Mesenteric fat pad (tissue), 1 donor: ENCODE results near the gene STARD13. TPM values are rescaled to one million over a fixed set of nuclear protein-coding genes. Genes with fewer than 3 reads are reported as not detected.

ENCODE experiments used
- DNase-seq: peaks from one replicate; pipeline ENCODE4 v3.0.0-alpha.2; 2020; ENCODE audit warnings: low spot score
- total RNA-seq: library from RNA; stranded (reverse); fragmentation: NEBNext Ultra II Directional; extraction: Animal tissue kit (Norgen Biotek cat#: 25700); gene quantifications from one replicate; pipeline ENCODE4 v1.2.1, GENCODE V29; 2021
- donor health status: DM: yes; HTN: yes; CAD: no.

The STARD13 gene
- total RNA-seq, 1 donor from 2014 or later: 59.2 TPM

DNA sequence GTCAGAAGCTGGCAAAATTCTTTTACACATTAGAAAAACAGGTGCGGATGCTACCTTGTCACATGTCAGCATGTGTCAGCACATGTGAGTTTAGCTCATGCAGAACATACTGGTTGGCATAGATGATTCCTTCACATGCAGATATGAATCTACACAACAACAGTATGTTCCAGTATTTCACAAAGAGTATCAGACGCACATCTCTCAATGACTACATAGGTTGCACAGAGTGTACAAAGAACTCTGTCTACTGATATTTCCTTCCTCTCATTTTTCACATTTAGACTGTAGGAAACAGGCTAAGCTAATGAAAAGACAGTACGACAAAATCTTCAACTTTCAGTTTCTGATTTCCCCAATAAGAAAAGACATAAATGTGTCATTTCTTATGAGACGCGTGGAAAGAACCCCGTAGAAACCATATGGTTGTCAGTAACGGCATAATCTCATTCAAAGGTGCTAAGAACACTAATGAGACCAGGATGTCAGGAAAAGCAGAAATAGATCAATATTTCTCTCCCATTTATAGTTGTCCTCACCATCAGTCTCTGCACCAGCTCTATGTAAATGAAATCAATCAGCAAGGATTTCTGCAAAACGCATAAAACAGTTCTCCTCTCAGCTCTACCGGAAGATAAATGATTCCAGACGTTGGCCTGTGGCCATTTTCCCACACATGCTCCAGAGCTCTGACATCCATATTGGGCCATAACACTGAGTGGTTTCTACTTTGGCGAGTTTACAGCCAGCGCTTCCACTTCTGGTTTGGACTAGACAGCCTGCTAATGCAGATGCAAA is 81.2 kb downstream of the STARD13 start:
- no peak for DNase-seq

- DNase-seq: no peak
Measured at GRCh38 chr13:33202644-33203169, 82.8 kb downstream of the STARD13 start.

DNA sequence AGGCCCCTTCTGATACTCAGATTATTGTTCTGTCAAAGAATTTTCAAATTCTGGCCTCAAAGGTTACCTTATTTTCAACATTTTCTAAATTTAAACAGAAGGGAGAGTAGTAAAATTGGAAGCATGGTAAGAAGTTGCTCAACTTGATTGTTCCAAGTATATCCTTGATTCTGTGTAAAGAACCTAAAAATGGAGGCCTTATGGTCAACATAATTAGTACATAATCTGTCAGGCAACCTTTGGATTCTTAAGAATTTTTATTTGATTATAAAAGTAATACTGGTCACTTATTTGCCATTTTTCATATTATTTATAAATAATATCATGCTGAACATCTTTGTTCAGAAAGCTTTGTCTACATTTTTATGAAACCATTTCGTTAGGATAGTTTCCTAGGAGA is 83.9 kb downstream of the STARD13 start:
- DNase-seq: no peak

GRCh38 chr13:33199289-33199850 is 86.2 kb downstream of the STARD13 start:
- no peak for DNase-seq

DNA sequence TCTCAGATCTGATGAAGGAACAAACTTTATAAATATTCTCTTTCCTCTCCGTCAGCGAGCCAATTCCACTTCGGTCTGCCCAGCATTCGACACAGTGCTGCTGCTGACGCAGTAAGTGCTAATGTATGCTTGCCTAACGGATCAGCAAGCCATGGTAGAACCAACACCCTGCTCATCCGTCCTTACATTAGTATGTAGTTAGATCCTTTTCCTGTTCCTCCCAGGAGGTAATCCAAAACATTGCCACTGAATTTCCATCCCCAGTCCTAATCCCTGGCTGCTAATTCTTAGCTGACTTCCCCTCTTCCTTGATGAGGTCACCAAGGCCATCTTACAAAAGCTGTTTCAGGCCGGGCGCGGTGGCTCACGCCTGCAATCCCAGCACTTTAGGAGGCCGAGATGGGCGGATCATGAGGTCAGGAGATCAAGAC is 88.0 kb downstream of the STARD13 start:
- DNase-seq: no peak

- no peak for DNase-seq
Measured at GRCh38 chr13:33196767-33197166, 88.8 kb downstream of the STARD13 start.

- DNase-seq: no peak
Measured at GRCh38 chr13:33195693-33196464, 89.7 kb downstream of the STARD13 start.

- no peak for DNase-seq
Measured at GRCh38 chr13:33194820-33195692, 90.5 kb downstream of the STARD13 start.

- no peak for DNase-seq
Measured at GRCh38 chr13:33193428-33193974, 92.1 kb downstream of the STARD13 start.

- no peak for DNase-seq
Measured at GRCh38 chr13:33191425-33192210, 93.9 kb downstream of the STARD13 start.

DNA sequence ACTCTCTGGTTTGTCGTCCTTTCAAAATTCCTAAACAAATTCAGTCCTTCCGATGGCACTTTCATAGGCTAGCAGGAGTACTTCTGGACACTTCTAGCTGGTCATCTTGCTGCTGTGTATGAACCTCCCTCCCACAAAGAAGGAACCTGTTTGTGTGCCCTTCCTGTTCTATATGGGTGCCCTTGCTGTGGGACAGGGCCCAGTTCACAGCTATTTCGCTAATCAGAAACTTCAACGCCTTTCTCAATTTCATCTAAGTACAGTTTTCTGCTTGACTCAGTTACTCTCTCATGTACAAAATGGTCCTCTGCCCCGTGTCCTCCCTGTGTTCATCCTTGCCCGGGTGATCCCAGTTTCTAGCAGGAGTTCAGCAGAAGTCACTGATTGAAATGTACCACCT is 96.1 kb downstream of the STARD13 start:
- no peak for DNase-seq

DNA sequence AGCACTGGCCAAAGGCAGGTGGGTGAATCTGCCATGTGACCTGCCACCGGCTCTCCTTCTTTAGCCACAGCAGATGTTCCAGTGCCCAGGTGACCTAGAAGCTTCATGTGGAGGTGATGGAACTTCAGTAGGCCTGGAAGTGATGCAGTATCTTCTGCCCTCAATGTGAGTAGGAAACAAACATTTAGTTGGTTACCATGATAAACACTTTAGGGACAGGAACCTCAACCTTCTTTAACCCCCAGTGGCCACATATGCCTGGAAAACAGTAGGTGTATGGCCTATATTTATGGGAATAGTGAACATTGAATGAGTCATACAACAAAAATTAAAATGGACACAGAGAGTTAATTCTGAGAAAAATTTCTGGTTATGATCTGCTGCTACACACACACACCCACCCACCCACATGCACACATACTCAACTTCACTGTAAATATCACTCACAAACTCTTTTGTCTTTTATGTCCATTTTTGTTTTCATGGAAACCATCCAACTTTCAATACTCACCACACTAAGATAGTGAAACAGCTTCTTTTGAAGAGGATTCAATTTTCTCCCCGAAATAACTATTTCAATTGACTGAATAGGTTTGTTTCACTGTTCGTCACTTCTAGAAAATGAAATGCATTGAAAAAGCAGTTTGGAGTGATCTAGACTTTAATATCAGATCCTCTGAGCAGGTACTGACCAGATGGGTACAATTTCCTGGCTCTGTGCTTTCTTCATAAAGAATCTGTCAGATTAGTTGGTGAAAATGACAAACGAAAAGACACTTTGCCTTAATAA is 97.3 kb downstream of the STARD13 start:
- no peak for DNase-seq

GRCh38 chr13:33186861-33187291 is 98.7 kb downstream of the STARD13 start:
- no peak for DNase-seq

DNA sequence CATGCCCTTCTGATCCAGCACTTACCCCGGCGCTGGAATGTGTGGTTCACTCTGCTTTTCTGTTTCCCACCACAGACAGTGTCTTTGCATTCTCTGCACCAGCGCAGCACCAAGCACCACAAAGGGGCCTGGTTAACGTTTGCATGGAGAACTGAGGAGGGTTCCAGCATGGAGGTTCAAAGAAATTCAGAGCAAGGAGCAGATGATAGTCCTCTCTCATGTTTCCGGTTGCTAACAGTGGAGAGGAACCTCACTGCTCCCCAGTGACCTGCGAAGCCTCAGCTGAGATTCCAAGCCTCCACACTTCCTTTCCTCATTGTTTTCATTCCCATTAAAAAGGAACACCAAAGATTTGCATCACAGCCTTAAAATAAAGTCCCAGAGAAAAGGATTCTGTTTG is 99.7 kb downstream of the STARD13 start:
- DNase-seq: no peak

DNA sequence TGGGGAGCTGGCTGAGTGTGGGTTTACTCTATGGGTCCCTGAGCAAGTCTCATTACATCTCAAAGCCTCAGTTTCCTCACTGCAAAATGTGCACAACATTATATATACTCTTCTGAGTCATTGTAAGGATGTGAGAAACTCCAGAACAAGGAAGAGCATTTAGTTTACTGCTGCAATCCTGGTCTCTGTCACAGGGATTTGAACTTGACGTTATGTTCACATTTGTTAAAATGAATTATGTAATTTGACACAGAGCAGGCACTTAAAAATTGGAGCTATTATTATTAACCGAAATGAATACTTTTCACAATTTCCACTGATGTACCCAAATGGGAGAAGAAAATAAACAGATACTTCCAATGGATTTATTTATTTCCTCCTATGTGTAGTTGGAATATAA is 101.0 kb downstream of the STARD13 start:
- DNase-seq: no peak

- DNase-seq: no peak
Measured at GRCh38 chr13:33184112-33184490, 101.5 kb downstream of the STARD13 start.

DNA sequence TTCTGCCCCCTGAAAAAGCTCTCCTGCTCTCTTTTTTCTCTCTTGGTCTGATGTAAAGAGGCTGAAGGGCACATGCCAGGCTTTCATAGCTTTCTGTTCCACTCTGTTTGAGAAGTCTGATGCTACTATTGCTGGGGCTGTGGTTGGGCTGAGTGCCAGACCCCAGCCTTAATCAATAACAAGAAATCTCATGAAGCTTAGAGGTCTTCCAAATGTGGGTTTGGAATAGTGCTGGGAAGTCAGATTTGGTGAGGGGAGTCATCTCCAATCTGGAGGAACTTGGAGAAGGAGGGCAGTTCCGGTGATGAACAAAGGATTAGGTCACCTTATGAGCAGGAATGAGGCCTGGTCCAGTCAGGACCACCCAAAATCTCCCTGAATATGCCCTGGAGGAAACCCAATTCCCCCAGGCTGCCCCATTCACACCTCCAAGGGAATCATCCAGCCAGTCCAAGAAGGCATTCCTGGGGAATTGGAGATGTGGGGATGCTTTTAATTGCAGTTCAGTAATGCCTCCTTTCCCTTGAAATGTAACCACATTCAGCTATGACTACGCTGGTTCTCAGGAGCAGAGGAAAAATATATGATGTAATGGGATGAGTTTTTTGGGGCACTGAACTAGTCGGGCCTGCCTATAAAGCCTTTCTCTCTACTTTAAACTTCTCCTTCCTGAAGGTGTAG is 102.0 kb downstream of the STARD13 start:
- no peak for DNase-seq

- DNase-seq: no peak
Measured at GRCh38 chr13:33182729-33183128, 102.8 kb downstream of the STARD13 start.
